ENCODE results near the gene DNPH1.

Gene DNPH1

DNA sequence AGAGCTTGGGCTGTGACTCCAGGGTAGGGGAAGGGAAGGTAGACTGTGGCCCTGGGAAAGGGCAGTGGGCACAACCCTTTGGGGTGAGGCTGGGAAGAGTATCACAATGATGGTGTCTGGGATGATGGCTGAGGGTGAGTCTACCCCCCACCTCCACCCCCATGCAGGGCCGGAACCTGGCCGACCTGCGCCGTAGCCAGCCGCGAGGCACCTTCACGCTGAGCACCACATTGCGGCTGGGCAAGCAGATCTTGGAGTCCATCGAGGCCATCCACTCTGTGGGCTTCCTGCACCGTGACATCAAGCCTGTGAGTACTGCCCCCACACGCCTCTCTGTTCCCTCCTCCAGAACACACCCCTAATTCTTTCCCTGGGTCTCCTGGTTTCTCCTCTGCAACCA, 24.1 kb upstream of the DNPH1 start:
- in situ Hi-C loops (cut with MboI; ENCODE audit: low pct_unique_long_range_greater_than_20kb, low sequenced_read_pairs, unreplicated experiment), result loop anchor here (10.0 kb wide), 1 partner anchor 251 kb away; no protein-coding TSS in a partner anchor
- DNase-seq (ENCODE audit: low spot score), result no peak
- TF ChIP-seq, protein P1, sequence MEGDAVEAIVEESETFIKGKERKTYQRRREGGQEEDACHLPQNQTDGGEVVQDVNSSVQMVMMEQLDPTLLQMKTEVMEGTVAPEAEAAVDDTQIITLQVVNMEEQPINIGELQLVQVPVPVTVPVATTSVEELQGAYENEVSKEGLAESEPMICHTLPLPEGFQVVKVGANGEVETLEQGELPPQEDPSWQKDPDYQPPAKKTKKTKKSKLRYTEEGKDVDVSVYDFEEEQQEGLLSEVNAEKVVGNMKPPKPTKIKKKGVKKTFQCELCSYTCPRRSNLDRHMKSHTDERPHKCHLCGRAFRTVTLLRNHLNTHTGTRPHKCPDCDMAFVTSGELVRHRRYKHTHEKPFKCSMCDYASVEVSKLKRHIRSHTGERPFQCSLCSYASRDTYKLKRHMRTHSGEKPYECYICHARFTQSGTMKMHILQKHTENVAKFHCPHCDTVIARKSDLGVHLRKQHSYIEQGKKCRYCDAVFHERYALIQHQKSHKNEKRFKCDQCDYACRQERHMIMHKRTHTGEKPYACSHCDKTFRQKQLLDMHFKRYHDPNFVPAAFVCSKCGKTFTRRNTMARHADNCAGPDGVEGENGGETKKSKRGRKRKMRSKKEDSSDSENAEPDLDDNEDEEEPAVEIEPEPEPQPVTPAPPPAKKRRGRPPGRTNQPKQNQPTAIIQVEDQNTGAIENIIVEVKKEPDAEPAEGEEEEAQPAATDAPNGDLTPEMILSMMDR (IDR thresholded peaks at IDR 0.05; ENCODE audit: extremely low read depth, insufficient read depth, missing control alignments), result no peak

DNA sequence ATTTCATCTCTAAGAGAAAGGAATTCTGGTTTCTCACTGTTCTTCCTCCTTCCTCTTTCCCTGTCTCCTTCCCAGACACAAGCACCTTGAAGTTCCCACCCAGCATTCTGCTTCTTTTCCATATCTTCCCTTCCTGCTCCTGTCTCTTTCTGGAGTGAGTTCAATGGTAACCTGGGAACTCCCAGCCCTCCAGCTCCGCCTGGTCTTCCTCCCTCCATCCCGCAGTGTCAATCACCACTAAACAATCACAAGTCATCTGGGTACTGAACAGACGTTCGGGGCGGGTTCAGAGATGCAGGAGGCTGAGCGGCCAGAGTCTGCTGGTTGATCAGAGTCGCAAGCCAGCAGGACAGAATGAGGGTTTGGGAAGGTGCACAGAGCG, 21.7 kb upstream of the DNPH1 start:
- in situ Hi-C loops (cut with MboI; ENCODE audit: low pct_unique_long_range_greater_than_20kb, low sequenced_read_pairs, unreplicated experiment), result loop anchor here (10.0 kb wide), 1 partner anchor 254 kb away; no protein-coding TSS in a partner anchor
- TF ChIP-seq, protein P1 (IDR thresholded peaks at IDR 0.05; ENCODE audit: extremely low read depth, insufficient read depth, missing control alignments), result no peak
- no peak for DNase-seq (ENCODE audit: low spot score)

DNA sequence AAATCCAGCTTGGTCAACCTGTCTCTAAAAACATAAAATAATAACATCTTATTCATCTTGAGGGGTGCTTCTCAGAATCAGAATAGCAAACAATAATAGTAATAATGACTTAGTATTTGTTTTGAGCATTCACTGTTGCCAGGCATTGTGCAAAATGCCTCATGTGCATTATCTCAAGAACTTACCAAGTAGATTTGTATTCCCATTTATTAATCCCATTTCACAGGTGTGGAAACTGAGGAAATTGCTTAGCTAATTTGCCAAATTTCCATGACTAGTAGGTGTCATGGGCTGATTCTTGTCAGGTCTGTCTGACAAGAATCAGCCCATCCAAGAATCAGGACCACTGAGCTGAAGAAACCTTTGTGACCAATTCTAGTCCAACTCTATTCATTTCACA, 19.5 kb upstream of the DNPH1 start:
- in situ Hi-C loops (cut with MboI; ENCODE audit: low pct_unique_long_range_greater_than_20kb, low sequenced_read_pairs, unreplicated experiment), result no loop called here
- TF ChIP-seq, protein P1 (IDR thresholded peaks at IDR 0.05; ENCODE audit: extremely low read depth, insufficient read depth, missing control alignments), result no peak
- no peak for DNase-seq (ENCODE audit: low spot score)

DNA sequence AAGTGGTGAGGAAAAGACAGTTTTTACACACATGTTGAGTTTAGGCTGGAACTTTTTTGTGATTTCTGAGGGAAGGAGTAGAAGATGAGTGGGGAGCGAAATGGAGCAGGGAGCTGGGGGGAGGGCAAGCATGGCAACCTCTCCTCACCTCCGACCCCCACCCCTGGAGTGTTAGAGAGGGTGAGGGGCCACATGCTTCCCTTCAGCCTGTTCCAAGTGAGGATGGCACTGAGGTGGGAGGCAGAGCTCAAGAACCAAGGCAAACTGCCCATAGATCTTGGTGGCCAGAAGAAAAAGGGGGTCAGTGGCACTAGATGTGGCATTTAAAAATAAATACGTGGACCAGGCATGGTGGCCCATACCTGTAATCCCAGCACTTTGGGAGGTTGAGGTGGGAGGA, 18.8 kb upstream of the DNPH1 start:
- no peak for DNase-seq (ENCODE audit: low spot score)
- TF ChIP-seq, protein P1 (IDR thresholded peaks at IDR 0.05; ENCODE audit: extremely low read depth, insufficient read depth, missing control alignments), result no peak
- in situ Hi-C loops (cut with MboI; ENCODE audit: low pct_unique_long_range_greater_than_20kb, low sequenced_read_pairs, unreplicated experiment), result no loop called here

DNA sequence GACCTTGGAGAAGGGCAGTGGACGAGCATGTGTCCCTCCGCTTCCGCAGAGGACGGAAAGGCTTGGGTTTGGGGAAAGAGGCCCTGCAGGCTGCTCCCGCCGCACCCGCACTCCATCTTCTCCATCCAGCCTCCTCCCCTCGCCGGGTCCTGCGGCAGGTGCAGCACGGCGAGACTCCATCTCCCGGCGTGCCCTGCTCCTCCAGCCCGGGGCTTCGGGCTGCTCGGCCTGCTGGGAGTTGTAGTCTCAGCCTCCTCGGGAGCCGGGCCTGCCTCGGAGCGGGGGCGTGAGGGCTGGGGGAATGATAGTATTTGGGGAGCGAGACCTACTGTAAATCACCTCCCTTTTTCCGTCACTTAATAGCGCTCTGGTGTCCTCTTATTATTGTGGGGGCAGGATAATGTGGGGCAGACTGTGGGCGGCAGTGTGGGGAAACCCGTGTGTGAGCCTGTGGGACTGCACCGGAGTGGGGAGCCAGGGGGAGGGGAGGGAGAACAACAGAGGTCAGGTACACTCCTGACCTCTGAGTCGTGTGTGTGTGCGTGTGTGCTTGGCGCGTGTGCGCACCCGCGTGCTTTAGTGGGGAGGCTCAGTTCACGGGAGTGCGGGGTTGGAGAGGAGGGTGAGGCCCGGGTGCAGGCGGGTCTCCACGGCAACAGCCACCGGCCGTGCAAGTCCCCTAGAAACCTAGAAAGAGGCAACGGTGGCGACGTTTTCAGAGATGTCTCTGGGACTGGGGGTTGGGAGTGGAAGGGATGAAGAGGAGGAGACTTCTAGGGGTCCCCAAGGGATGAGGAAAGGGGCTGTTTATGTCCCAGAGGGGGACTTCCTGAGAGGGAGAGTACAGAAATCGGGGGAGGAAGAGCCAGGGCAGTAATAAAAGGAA, 18.1 kb upstream of the DNPH1 start:
- TF ChIP-seq, protein P1 (IDR thresholded peaks at IDR 0.05; ENCODE audit: extremely low read depth, insufficient read depth, missing control alignments), result no peak
- DNase-seq (ENCODE audit: low spot score), result peak; percentile 97
- in situ Hi-C loops (cut with MboI; ENCODE audit: low pct_unique_long_range_greater_than_20kb, low sequenced_read_pairs, unreplicated experiment), result no loop called here

DNA sequence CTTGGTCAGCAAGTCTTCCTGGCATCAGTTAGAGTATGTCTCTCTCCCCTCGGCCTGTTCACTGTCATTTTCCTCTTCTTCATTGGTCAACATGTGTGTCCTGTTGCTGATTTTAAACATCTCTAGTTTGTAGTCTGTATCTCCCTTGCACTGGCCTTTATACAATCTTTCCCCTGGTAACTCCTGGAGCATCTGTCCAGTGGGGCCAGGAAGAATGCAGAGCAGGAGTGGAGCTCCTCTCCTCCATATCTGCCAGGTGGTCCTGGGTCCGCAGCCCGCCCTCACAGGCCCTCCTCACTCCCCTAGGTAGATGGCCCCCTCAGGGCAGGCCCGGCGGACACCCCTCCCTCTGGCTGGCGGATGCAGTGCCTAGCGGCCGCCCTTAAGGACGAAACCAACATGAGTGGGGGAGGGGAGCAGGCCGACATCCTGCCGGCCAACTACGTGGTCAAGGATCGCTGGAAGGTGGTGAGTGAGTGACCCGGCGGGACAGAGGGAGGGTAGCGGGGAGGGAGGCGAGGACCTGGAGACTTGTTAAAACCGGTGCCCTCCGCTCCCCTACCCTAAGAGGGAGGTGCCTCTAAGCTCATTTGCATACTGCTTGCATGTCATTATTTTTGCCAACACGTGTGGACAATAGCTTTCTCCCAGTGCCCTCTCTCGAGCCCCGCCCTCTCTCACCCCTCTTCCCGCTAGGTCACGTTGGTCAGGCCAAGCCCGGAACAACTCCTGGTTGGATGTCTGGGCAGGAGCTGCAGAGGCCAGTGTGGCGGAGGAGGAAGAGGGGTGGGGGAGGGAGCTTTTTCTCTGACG, 17.2 kb upstream of the DNPH1 start:
- in situ Hi-C loops (cut with MboI; ENCODE audit: low pct_unique_long_range_greater_than_20kb, low sequenced_read_pairs, unreplicated experiment), result no loop called here
- DNase-seq (ENCODE audit: low spot score), result peak; percentile 63
- TF ChIP-seq, protein P1 (IDR thresholded peaks at IDR 0.05; ENCODE audit: extremely low read depth, insufficient read depth, missing control alignments), result no peak
